ENCODE results near the gene PLOD1.
"Not testable (repeated sequence)": the region's sequence is repeated elsewhere in the genome, so short reads cannot be mapped to it uniquely, and the experiment has no call there.

Gene PLOD1

GRCh38 chr1:12007204-12007603 is 72.7 kb downstream of the PLOD1 start:
- FAIRE-seq (no peak), DNase-seq (ENCODE audit: insufficient read length, low spot score) (no peak)
- no peak for TF ChIP-seq POLR2A (IDR thresholded peaks at IDR 0.05; ENCODE audit: low read depth, low read length)

GRCh38 chr1:12008355-12008754 is 73.8 kb downstream of the PLOD1 start:
- FAIRE-seq; DNase-seq (ENCODE audit: insufficient read length, low spot score): not testable (repeated sequence)

- FAIRE-seq: no peak
- no peak for DNase-seq (ENCODE audit: insufficient read length, low spot score)
- TF ChIP-seq POLR2A (IDR thresholded peaks at IDR 0.05; ENCODE audit: low read depth, low read length): no peak
Observed at GRCh38 chr1:12009318-12009947, 74.9 kb downstream of the PLOD1 start.

GRCh38 chr1:12010746-12011570 is 76.4 kb downstream of the PLOD1 start:
- no peak for TF ChIP-seq POLR2A (IDR thresholded peaks at IDR 0.05; ENCODE audit: low read depth, low read length)
- FAIRE-seq (no peak), DNase-seq (ENCODE audit: insufficient read length, low spot score) (no peak)

- DNase-seq (ENCODE audit: insufficient read length, low spot score): no peak
- FAIRE-seq: no peak
- TF ChIP-seq POLR2A (IDR thresholded peaks at IDR 0.05; ENCODE audit: low read depth, low read length): no peak
Observed at GRCh38 chr1:12011998-12012397, 77.5 kb downstream of the PLOD1 start.

GRCh38 chr1:12012560-12013316 is 78.2 kb downstream of the PLOD1 start:
- FAIRE-seq (no peak), DNase-seq (ENCODE audit: insufficient read length, low spot score) (no peak)
- no peak for TF ChIP-seq POLR2A (IDR thresholded peaks at IDR 0.05; ENCODE audit: low read depth, low read length)

GRCh38 chr1:12014141-12014991 is 79.8 kb downstream of the PLOD1 start:
- no peak for TF ChIP-seq POLR2A (IDR thresholded peaks at IDR 0.05; ENCODE audit: low read depth, low read length)
- no peak for FAIRE-seq
- no peak for DNase-seq (ENCODE audit: insufficient read length, low spot score)

- DNase-seq (ENCODE audit: insufficient read length, low spot score) (no peak), FAIRE-seq (no peak)
- no peak for TF ChIP-seq POLR2A (IDR thresholded peaks at IDR 0.05; ENCODE audit: low read depth, low read length)
Observed at GRCh38 chr1:12015001-12015491, 80.5 kb downstream of the PLOD1 start.

- DNase-seq (ENCODE audit: insufficient read length, low spot score) (no peak), FAIRE-seq (no peak)
- TF ChIP-seq POLR2A (IDR thresholded peaks at IDR 0.05; ENCODE audit: low read depth, low read length): no peak
Observed at GRCh38 chr1:12015499-12015898, 81.0 kb downstream of the PLOD1 start.

- DNase-seq (ENCODE audit: insufficient read length, low spot score) (no peak), FAIRE-seq (no peak)
- no peak for TF ChIP-seq POLR2A (IDR thresholded peaks at IDR 0.05; ENCODE audit: low read depth, low read length)
Observed at GRCh38 chr1:12016182-12016581, 81.7 kb downstream of the PLOD1 start.

- no peak for TF ChIP-seq POLR2A (IDR thresholded peaks at IDR 0.05; ENCODE audit: low read depth, low read length)
- DNase-seq (ENCODE audit: insufficient read length, low spot score) (no peak), FAIRE-seq (no peak)
Observed at GRCh38 chr1:12019858-12020509, 85.5 kb downstream of the PLOD1 start.

- DNase-seq (ENCODE audit: insufficient read length, low spot score) (no peak), FAIRE-seq (no peak)
- TF ChIP-seq POLR2A (IDR thresholded peaks at IDR 0.05; ENCODE audit: low read depth, low read length): no peak
Observed at GRCh38 chr1:12021616-12022015, 87.1 kb downstream of the PLOD1 start.

- TF ChIP-seq POLR2A (IDR thresholded peaks at IDR 0.05; ENCODE audit: low read depth, low read length): no peak
- no peak for FAIRE-seq
- no peak for DNase-seq (ENCODE audit: insufficient read length, low spot score)
Observed at GRCh38 chr1:12022036-12022435, 87.5 kb downstream of the PLOD1 start.
